GM23338 (cell line): ENCODE measurements around the gene FAM89B.

Experiments
- CREB1 ChIP-seq: fragments of 250-450 bp; sonication (Bioruptor Pico); IDR thresholded peaks from 2 replicates; pipeline ENCODE4 v1.5.0; 2020; ENCODE audit warnings: low read depth, mild to moderate bottlenecking, moderate library complexity
- CTCF ChIP-seq, 2 experiments: fragments of 200-600 bp in 1 of 2; sonication (generic) in 1 of 2; conservative IDR thresholded peaks; 2 replicates each; pipeline versions ENCODE4 v1.5.1 to v1.6.1; 2016 to 2017; ENCODE audit warnings: antibody characterized with exemption in 2 of 2, low read depth in 2 of 2, mild to moderate bottlenecking in 2 of 2, moderate library complexity in 1 of 2
- ETS1 ChIP-seq: IDR thresholded peaks from 2 replicates; pipeline ENCODE4 v1.6.1; 2016; ENCODE audit warnings: antibody characterized with exemption
- EZH2 ChIP-seq: fragments of 200-600 bp; sonication (generic); IDR thresholded peaks from one replicate; pipeline ENCODE4 v1.8.0; 2017; ENCODE audit warnings: antibody characterized with exemption, mild to moderate bottlenecking, low read depth; ENCODE audit not compliant: unreplicated experiment
- EZH2phosphoT487 ChIP-seq: fragments of 200-600 bp; sonication (generic); IDR thresholded peaks from one replicate; pipeline ENCODE4 v1.8.1; 2018; ENCODE audit warnings: antibody characterized with exemption; ENCODE audit not compliant: unreplicated experiment
- JUNB ChIP-seq: IDR thresholded peaks from one replicate; pipeline ENCODE4 v1.6.1; 2016; ENCODE audit warnings: antibody characterized with exemption; ENCODE audit not compliant: unreplicated experiment
- NANOG ChIP-seq: IDR thresholded peaks from 2 replicates; pipeline ENCODE4 v1.6.1; 2016; ENCODE audit warnings: antibody characterized with exemption, borderline replicate concordance
- POLR2AphosphoS5 ChIP-seq: IDR thresholded peaks from 2 replicates; pipeline ENCODE4 v1.6.1; 2016; ENCODE audit warnings: antibody characterized with exemption, low read depth
- REST ChIP-seq: IDR thresholded peaks from one replicate; pipeline ENCODE4 v1.6.1; 2018; ENCODE audit warnings: antibody characterized with exemption; ENCODE audit not compliant: unreplicated experiment
- STAT1 ChIP-seq: IDR thresholded peaks from one replicate; pipeline ENCODE4 v1.6.1; 2016; ENCODE audit warnings: antibody characterized with exemption; ENCODE audit not compliant: unreplicated experiment
- ZNF331 ChIP-seq: fragments of 250-450 bp; sonication (Bioruptor Pico); IDR thresholded peaks from 2 replicates; pipeline ENCODE4 v1.5.0; 2020; ENCODE audit warnings: low read depth, mild to moderate bottlenecking, moderate library complexity
- ZNF462 ChIP-seq: fragments of 250-450 bp; sonication (Bioruptor Pico); IDR thresholded peaks from 2 replicates; pipeline ENCODE4 v1.5.0; 2020; ENCODE audit warnings: mild to moderate bottlenecking, moderate library complexity

- TF ChIP-seq CTCF (conservative IDR thresholded peaks at IDR 0.05; ENCODE audit: low read depth in 2 of 2) (no peak), NANOG (no peak), EZH2 (no peak), CREB1 (CRISPR knock-in tag) (no peak), POLR2AphosphoS5 (no peak), REST (no peak), EZH2phosphoT487 (no peak), ZNF462 (CRISPR knock-in tag) (no peak), JUNB (no peak), STAT1 (no peak), ZNF331 (CRISPR knock-in tag) (no peak), ETS1 (no peak)
These were observed 45.0 kb downstream of the FAM89B start for GRCh38 chr11:65617136-65617850.
